Endothelial cell (in vitro differentiated cells): ENCODE data around the gene NDRG3. TPM values are rescaled to one million over a fixed set of nuclear protein-coding genes. Genes with fewer than 3 reads are reported as not detected.

Experiments
- DNase-seq: peaks from one replicate; pipeline ENCODE4 v3.0.0; 2021; ENCODE audit warnings: low spot score
- H3K27ac Mint-ChIP-seq: one replicate; pipeline ENCODE4 v1.8.0; 2021; ENCODE audit warnings: mixed read lengths, inconsistent platforms; ENCODE audit not compliant: unreplicated experiment
- H3K27me3 Mint-ChIP-seq: one replicate; pipeline ENCODE4 v1.8.0; 2021; ENCODE audit warnings: mild to moderate bottlenecking, moderate library complexity, mixed read lengths, inconsistent platforms; ENCODE audit not compliant: unreplicated experiment
- H3K36me3 Mint-ChIP-seq: one replicate; pipeline ENCODE4 v1.8.0; 2021; ENCODE audit warnings: mild to moderate bottlenecking, low read depth, mixed read lengths, inconsistent platforms; ENCODE audit not compliant: unreplicated experiment
- H3K4me1 Mint-ChIP-seq: one replicate; pipeline ENCODE4 v1.8.0; 2021; ENCODE audit warnings: mild to moderate bottlenecking, mixed read lengths, inconsistent platforms; ENCODE audit not compliant: unreplicated experiment
- H3K4me3 Mint-ChIP-seq: one replicate; pipeline ENCODE4 v1.8.0; 2021; ENCODE audit warnings: mild to moderate bottlenecking, mixed read lengths, inconsistent platforms; ENCODE audit not compliant: unreplicated experiment
- H3K9me3 Mint-ChIP-seq: one replicate; pipeline ENCODE4 v1.8.0; 2021; ENCODE audit warnings: mixed read lengths, inconsistent platforms; ENCODE audit not compliant: unreplicated experiment
- total RNA-seq: library from RNA; stranded (reverse); fragmentation: NEBNext Ultra II Directional; extraction: Animal tissue kit (Norgen Biotek cat#: 25700); gene quantifications from one replicate; pipeline ENCODE4 v1.2.1, GENCODE V29; 2021; ENCODE audit not compliant: unreplicated experiment
- TF ChIP-seq, protein P1 (sequence below): fragments of 200-600 bp; sonication (generic); IDR thresholded peaks from one replicate; pipeline ENCODE4 v1.5.0; 2021; ENCODE audit warnings: antibody characterized with exemption; ENCODE audit not compliant: unreplicated experiment

NDRG3 gene
- total RNA-seq, 1 donor from 2014 or later, result 14.2 TPM

DNA sequence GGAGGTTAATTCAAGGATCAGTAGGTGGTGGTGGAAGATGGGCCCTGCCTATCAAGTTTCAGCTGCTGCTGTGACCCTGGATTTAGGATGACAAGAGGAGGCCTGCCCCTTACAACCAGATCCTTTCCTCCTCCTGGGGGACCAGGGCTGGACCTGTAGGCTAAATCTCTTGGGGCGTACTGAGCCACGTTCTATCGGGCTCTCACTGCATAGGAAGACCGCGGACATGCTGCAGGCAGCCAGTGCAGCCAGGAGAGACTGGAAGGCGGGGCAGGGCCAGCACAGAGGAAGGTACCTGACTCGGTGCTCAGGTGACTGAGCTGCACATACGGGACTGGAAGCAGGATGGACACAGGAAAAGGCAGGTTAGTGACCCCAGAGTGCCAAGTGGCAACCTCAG is 91.4 kb downstream of the NDRG3 start:
- TF ChIP-seq, protein P1, sequence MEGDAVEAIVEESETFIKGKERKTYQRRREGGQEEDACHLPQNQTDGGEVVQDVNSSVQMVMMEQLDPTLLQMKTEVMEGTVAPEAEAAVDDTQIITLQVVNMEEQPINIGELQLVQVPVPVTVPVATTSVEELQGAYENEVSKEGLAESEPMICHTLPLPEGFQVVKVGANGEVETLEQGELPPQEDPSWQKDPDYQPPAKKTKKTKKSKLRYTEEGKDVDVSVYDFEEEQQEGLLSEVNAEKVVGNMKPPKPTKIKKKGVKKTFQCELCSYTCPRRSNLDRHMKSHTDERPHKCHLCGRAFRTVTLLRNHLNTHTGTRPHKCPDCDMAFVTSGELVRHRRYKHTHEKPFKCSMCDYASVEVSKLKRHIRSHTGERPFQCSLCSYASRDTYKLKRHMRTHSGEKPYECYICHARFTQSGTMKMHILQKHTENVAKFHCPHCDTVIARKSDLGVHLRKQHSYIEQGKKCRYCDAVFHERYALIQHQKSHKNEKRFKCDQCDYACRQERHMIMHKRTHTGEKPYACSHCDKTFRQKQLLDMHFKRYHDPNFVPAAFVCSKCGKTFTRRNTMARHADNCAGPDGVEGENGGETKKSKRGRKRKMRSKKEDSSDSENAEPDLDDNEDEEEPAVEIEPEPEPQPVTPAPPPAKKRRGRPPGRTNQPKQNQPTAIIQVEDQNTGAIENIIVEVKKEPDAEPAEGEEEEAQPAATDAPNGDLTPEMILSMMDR, result no peak
- Mint-ChIP-seq H3K27me3 (no peaks in the 10 kb centered on the region), H3K36me3 (peaks cover 5% of the 10 kb centered on the region), H3K9me3 (no peaks in the 10 kb centered on the region), H3K4me3 (no peak overlapping the region), H3K27ac (no peak overlapping the region), H3K4me1 (no peaks in the 10 kb centered on the region)
- DNase-seq, result no peak

GRCh38 chr20:36653456-36653855 is 92.4 kb downstream of the NDRG3 start:
- TF ChIP-seq, protein P1, result no peak
- Mint-ChIP-seq H3K36me3 (peaks cover 5% of the 10 kb centered on the region), H3K27ac (no peak overlapping the region)

GRCh38 chr20:36647196-36648121 is 98.4 kb downstream of the NDRG3 start:
- Mint-ChIP-seq H3K4me1 (no peaks in the 10 kb centered on the region), H3K27me3 (no peaks in the 10 kb centered on the region), H3K9me3 (no peaks in the 10 kb centered on the region), H3K36me3 (no peaks in the 10 kb centered on the region), H3K4me3 (no peak overlapping the region), H3K27ac (no peak overlapping the region)
- no peak for DNase-seq
- TF ChIP-seq, protein P1, result no peak

More at GRCh38 chr20:36653456-36653855, 92.4 kb downstream of the NDRG3 start:
- H3K9me3 Mint-ChIP-seq, result no peaks in the 10 kb centered on the region
- H3K4me3 Mint-ChIP-seq, result no peak overlapping the region
- DNase-seq, result no peak
- no peaks in the 10 kb centered on the region for H3K27me3 Mint-ChIP-seq
- H3K4me1 Mint-ChIP-seq, result no peaks in the 10 kb centered on the region

GRCh38 chr20:36646678-36647077 is 99.2 kb downstream of the NDRG3 start:
- TF ChIP-seq, protein P1, result no peak
- Mint-ChIP-seq H3K4me3 (no peak overlapping the region), H3K4me1 (no peaks in the 10 kb centered on the region), H3K36me3 (no peaks in the 10 kb centered on the region), H3K27me3 (no peaks in the 10 kb centered on the region), H3K27ac (no peak overlapping the region), H3K9me3 (no peaks in the 10 kb centered on the region)
- DNase-seq, result no peak

DNA sequence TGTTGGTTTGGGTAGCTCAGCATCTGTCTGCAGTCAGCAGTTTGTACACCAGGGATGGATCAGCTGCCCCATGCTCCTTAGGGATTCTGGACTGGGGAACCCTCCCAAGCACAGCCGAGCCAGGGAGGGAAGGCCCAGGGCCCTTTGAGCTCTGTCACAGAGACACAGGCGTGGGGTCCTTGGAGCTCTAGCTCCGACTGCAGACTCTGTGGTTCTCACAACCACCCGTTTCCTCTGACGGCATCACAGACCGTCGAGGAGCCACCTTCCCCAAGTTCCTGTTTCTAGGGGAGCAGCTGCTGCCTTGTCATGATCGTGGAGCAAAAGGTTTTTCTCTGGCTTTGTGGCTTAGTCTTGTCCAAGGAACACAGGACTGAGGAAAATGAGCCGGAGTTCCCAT is 99.9 kb downstream of the NDRG3 start, which contains the start of gene SLA2:
Gene SLA2 (minus strand): TSS at position 199 of the 400 bp plus-strand sequence. CDS start 4,861 bp downstream, outside the sequence.
- no peaks in the 10 kb centered on the region for H3K9me3 Mint-ChIP-seq
- TF ChIP-seq, protein P1, result no peak
- no peak within 1 kb of the TSS for H3K4me3 Mint-ChIP-seq
- DNase-seq, result no peak
- H3K36me3 Mint-ChIP-seq, result no peaks in the 10 kb centered on the region
- no peaks in the 10 kb centered on the region for H3K4me1 Mint-ChIP-seq
- H3K27me3 Mint-ChIP-seq, result no peaks in the 10 kb centered on the region
- no peak within 1 kb of the TSS for H3K27ac Mint-ChIP-seq
